ENCODE data around the gene SLC12A6.
"Not testable (repeated sequence)": the region's sequence is repeated elsewhere in the genome, so short reads cannot be mapped to it uniquely, and the experiment has no call there.

SLC12A6 gene

DNA sequence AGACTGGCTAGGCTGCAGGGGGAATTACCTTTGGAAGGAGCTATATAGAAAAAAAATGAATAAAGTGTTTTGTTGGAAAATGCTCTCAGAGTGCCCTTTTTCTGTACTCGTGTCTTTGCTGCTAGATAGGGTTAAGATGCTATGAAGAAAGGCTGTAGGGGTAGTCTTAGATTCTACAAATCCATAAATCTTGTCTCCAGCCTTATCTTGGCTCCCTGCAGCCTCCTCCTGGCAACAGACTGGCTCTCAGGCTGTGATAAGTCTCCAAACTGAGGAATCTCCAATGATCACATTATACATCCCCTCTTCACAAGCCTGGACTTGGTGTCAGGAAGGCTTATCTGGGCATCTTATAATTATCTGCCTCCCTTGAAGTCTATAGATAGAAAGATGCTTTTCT, 20.1 kb upstream of the SLC12A6 start:
- DNase-seq (ENCODE audit: low spot score), result no peak

DNA sequence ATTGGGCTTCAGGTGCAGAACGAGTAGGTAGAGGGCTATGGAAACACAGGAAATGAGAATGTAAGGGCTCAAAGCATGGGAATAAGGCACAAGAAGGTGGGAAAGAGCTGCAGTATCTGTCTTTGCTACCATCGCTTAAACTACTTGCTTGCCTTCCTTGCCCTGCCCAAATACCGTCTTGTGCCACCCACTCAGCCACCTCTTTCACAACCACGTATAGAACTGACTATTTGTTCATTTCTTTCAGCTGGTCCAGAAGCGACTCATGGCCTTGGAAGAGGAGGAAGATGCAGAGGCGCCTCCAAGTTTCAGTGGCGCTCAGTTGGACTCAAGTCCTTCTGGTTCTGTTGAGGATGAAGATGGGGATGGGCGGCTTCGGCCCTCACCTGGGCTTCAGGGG, 17.7 kb upstream of the SLC12A6 start:
- no peak for DNase-seq (ENCODE audit: low spot score)

DNA sequence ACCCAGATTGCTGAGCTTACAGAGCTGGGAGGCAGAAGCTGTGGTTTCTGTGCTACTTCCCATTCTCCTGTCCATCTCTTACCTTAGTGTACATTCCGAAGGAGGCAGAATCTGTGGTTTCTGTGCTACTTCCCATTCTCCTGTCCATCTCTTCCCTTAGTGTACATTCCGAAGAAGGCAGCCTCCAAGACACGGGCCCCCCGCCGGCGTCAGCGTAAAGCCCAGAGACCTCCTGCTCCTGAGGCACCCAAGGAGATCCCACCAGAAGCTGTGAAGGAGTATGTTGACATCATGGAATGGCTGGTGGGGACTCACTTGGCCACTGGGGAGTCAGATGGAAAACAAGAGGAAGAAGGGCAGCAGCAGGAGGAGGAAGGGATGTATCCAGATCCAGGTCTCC, 16.7 kb upstream of the SLC12A6 start:
- DNase-seq (ENCODE audit: low spot score), result no peak

DNA sequence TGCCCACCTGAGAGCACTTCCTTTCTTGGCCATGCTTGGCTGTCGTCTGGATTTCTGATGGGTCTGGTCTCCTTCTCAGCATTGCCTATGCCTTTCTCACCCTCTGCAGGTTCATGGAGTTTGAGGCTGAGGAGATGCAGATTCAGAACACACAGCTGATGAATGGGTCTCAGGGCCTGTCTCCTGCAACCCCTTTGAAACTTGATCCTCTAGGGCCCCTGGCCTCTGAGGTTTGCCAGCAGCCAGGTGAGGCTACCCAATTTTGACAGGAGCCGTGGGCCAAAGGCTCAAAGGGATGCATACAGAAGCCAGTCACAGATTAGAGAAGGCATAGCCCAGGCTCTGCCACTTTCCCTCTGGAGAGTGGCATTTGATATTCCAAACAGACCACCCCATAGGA, 16.0 kb upstream of the SLC12A6 start:
- DNase-seq (ENCODE audit: low spot score), result no peak

DNA sequence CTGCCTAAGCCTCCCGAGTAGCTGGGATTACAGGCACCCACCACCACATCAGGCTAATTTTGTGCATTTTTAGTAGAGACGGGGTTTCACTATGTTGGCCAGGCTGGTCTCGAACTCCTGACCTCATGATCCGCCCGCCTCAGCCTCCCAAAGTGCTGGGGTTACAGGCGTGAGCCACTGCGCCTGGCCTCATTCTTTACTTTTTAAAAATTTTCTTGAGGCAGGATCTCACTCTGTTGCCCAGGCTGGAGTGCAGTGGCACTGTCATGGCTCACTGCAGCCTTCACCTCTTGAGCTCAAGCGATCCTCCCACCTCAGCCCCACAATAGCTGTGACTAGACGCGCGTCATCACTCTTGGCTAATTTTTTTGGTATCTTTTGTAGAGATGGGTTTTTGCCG, 15.4 kb upstream of the SLC12A6 start:
- DNase-seq (ENCODE audit: low spot score), result not testable (repeated sequence)

DNA sequence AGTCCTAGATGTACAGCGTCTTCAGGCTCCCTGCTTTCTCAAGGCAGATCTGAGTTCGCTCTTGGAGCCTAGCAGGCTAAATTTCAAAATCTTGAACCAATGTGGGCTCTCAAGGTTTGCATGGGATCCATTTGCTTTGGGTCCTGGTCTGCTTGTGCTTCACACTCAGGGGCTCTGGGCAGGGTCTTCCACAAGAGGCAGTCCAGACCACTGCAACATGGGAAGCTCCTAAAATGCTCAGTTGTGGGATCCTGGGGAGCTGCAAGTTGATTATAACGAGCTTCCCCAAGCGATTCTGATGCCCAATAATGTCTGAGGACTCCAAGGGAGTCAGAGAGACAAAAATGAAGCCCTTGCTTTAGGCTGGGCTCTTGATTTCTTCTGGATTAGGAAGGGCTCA, 12.2 kb upstream of the SLC12A6 start:
- no peak for DNase-seq (ENCODE audit: low spot score)

DNA sequence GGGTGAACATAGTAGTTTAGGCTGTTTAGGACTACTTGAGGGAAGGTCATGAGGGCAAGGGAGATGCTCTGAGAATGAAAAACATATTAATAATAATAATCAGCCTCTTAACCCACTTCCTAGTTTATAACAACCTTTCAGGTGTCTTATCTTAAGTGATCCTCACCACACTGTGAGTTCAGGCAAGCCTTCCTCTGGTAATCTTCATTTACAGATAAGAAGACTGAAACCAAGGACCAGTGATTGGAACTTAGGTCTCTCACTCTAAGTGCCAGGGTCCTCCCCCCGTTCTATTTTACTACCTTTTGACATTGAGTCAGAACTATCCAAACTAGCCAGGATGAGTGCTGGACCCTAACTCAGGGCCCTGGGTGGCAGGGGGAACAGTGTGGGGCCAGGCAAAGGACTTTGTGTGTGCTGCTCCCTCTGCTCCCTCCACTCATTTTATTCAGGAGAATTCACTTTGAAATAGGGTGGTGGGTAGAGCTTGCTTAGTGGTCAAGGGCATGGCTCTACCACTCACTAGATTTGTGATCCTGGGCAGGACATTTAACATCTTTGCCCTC, 11.2 kb upstream of the SLC12A6 start:
- DNase-seq (ENCODE audit: low spot score), result no peak

DNA sequence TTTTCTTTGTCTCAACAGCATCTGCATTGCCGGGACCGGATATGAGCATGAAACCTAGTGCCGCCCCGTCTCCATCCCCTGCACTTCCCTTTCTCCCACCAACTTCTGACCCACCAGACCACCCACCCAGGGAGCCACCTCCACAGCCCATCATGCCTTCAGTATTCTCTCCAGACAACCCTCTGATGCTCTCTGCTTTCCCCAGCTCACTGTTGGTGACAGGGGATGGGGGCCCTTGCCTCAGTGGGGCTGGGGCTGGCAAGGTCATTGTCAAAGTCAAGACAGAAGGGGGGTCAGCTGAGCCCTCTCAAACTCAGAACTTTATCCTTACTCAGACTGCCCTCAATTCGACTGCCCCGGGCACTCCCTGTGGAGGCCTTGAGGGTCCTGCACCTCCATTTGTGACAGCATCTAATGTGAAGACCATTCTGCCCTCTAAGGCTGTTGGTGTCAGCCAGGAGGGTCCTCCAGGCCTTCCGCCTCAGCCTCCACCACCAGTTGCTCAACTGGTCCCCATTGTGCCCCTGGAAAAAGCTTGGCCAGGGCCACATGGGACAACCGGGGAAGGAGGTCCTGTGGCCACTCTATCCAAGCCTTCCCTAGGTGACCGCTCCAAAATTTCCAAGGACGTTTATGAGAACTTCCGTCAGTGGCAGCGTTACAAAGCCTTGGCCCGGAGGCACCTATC, 10.5 kb upstream of the SLC12A6 start:
- no peak for DNase-seq (ENCODE audit: low spot score)

DNA sequence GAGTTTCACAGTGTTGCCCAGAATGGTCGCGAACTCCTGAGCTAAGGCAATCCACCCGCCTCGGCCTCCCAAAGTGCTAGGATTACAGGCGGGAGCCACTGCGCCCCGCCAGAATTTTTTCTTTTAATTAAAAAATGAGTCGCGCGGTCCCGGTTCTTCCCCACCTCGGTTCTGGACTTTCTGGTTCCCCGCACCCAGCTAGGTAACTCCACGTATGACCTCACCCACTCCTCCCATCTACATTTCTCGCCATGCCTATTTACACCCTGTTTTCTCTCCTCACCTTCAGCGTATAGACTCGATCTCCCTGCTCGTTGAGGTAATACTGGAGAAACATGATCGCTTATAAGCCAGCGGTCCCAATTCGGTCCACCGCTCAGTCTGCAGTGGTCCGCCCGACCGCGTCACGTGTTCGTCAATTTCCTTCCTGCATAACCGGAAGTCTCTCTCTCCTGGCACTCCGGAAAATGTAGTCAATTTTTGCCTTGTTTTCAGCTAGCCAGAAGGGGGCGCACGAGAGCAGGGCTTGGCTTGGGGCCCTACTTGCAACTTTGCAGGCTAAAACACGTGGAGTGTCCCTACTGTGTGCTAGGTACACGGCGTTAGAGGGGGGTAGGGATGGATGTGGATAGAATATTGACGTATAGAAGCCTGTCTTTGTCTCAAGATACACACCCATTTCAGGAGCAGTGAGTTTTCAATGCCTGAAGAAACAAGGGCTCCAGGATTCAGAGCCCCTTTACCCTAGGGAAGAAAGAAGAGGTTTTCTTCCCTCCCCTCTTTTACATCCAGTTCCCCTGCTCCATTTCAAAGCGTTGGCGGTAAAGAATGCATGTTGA, 5.4 kb upstream of the SLC12A6 start, which contains the start of the genes NOP10 and NUTM1:
Gene NOP10 (minus strand): TSS at position 400 of the 839 bp plus-strand sequence. CDS start 63 bp downstream, at position 337.
Gene NUTM1 (plus strand): TSS at position 579 of the 839 bp plus-strand sequence. CDS start 382 bp downstream, outside the sequence.
- peak; percentile 91 for DNase-seq (ENCODE audit: low spot score)

DNA sequence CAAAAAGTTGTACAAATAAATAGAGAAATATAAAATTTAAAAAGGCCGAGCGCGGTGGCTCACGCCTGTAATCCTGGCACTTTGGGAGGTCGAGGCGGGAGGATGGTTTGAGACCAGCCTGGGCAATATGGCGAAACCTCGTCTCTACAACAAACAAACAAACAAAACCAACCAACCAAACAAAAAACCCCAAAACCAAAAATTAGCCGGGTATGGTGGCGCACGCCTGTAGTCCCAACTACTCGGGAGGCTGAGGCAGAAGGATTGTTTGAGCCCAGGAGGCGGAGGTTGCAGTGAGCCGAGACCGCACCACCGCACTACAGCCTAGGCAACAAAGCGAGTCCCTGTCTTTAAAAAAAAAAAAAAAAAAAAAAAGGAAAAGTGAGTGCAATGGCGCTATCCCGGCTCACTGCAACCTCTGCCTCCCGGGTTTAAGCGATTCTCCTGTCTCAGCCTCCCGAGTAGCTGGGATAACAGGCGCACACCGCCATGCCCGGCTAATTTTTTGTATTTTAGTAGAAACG, 4.7 kb upstream of the SLC12A6 start:
- not testable (repeated sequence) for DNase-seq (ENCODE audit: low spot score)

DNA sequence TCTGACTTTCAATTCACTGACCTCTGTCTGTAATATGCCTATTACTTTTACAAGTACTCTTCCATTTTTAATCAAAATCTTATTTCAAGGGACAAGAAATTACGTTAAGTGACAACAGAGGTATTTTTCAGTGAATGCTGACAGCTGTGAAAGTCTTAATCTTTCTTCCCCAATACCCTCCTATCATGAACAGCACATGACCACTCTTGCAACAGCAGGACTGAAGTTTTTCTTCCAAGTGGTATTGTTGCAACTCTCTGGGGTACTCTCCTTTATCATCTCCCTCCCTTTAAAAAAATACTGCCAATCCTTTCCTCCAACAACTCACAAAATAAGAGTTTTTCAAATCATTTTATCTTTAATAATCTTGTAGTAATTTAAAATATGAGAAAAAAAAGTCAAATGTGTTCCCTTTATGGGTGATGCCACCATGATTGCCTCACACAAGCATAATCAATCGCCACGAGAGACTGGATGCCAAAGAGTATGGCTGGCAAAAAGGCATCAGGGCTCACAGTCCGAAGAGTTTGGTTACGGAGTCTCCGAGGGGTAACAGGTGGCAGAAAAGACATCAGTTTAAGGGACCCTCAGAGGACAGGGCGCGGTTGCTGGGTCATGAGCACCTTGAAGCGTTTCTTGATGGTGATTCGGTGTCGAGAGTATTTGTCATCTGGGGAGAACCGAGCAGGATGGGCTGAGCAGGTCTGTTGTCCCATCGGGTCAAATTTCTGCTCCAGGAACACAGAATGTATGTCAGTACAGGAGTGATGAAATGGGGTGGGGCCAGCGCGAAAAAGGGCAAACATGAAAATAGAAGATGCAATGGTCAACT, 4.0 kb upstream of the SLC12A6 start:
- no peak for DNase-seq (ENCODE audit: low spot score)

DNA sequence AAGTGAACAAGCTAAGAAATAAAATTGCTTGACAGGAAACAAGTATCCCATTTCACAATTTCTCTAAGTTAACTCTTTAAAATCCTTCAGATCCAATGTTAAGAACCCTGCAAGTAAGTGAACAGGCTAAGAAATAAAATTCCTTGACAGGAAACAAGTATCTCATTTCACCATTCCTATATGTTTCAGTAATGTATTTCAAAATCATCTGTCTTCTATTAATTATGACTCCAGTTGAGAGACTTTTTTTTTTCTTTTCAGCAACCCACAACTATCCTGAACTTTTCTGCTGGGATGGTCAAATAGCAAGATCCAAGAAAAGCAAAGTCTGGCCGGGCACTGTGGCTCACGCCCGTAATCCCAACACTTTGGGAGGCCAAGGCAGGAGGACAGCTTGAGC, 2.4 kb upstream of the SLC12A6 start:
- DNase-seq (ENCODE audit: low spot score), result no peak

DNA sequence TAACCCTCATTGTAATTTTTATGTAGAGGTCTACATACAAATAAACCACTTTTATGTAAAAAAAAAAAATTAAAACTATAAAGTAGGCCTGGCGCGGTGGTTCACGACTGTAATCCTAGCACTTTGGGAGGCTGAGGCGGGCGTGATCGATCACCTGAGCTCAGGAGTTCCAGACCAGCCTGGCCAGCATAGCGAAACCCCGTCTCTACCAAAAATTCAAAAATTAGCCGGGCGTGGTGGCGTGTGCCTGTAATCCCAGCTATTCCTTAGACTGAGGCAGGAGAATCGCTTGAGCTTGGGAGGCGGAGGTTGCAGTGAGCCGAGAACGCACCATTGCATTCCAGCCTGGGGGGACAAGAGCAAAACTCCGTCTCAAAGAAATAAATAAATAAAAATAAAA, 766 bp upstream of the SLC12A6 start:
- no peak for DNase-seq (ENCODE audit: low spot score)

DNA sequence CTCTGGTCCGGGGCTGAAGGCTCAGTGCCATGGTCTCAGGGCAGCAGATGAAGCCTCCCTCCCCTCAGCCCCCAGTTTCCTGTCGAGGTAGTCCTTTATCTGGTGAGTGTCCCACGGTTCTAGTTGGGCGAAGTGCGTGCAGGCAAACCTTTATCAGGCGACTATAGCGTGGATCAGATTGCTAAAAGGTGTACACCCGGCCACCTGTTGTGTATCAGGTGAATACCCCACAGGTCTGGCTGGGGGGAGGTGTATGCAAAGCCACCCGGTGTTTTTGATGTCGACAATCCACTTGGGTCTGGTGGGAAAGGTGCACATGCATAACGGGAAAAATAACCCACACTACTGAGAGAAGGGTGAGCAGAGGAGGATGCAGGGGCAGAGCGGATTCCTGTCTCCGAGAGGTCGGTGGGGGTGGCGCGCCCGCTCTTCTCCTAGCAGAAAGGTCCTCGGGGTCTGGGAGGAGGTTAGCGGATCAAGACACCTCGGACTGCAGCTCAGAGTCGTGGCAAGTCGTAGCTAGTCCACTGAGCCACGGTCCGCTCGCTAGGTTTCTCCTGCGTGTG, 507 bp downstream of the SLC12A6 start:
- peak; percentile 30 for DNase-seq (ENCODE audit: low spot score)

DNA sequence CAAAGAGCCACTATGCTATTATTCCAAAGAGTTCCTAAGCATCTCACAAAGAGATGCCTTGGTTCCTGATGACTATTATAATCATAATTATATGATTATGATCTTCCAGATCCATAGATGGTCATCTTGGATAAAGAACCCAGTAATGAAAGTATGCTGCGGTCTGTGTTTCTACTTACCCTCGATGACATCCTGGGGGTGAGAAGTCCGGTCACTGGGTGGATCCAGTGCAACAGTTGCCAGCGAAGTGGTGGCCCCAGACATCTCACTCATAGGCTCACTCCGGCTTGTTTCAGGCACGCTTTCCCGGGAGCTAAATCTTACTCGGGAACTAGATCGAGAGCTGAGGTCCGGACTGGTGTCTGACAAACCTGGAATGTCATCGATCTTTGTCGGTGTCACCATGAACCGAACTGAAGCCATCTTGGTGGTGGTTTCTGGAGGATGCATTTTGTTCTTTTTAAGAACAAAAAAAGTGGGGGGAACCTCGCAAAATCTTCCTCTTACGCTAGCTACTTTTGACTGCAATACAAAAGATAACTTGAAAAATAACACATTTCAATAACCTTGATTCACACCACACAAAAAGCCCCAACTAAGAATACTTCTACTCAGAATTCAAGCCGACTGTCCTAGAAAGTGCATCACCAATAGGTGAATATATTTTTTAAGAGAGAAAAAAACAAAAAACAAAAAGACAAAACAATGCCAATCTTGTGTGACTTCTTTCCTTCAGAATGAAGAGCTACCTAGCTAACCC, 1.2 kb downstream of the SLC12A6 start:
- no peak for DNase-seq (ENCODE audit: low spot score)

DNA sequence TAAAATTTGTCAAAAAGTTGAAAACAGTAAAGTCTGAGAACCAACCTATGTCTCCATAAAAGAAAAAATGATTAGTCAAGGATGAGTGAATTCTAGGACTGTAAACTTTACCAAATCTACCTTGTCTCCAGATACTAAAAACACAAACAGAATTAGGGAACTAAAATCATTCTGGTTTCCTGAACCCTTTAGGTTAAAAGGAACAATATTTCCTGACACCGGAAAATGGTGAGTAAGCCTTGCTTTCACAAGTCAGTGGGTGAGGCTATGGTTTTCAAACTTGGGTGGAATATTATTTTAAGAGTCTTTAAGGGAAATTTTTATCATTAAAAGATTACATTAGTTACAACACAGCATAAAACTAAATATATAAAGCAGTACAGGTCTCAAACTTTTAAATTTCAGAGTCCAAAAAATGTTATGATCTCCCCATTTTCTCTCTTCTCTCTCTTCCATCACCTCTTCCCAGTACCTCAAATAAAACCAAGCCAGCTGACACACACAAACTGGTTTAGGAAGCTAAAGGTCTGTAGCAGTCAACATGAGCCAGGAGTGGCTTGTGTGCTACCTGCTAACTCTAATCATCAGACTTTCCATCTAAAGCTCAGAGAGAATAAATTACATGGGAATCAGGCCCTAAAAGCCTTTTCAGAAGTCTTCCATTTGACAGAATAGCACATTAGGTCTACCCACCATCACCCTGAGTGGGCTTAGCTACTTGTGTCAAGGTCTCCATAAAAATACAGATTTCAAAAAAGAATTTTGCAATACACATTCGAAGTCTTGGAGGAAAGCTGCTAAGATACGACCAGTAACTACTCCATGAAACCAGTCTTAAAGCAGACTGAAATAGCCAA, 2.2 kb downstream of the SLC12A6 start:
- DNase-seq (ENCODE audit: low spot score), result peak; percentile 24

DNA sequence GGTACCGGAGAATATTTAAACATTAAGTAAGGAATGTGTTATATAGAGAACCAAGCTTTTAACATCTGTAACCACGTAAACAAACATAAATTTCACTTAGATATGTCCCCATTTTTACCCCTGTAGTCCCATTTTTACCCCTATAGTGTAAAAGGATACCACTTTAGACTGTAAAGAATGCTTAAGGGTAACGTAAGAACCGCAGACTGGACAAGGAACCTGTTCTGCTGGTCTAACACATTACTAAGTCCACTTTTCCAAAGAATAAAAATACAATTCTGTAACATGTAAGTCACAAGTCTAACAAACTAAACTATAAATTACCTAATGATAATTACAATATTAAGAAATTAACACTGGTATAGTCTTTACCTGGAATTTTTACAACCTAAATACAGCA, 2.9 kb downstream of the SLC12A6 start:
- DNase-seq (ENCODE audit: low spot score), result no peak

DNA sequence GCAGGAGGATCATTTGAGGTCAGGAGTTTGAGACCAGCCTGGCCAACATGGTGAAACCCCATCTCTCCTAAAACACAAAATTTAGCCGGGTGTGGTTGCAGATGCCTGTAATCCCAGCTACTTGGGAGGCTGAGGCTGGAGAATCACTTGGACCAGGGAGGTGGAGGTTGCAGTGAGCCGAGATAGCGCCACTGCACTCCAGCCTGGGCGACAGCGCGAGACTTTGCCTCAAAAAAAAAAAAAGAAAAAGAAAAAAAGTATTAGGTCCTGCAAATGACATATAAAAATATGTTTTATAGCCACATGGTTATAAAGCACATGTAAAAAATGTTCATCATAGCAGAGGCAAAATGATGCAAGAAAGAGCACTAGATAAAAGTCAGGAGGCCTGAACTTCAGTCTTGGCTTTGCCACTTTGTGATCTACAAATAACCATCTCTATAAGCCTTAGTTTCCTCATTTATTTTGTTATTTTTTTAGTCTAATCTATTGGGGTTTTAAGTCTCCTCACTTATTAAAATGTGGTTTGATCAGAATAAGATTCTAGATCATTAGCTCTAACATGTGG, 4.9 kb downstream of the SLC12A6 start:
- no peak for DNase-seq (ENCODE audit: low spot score)

DNA sequence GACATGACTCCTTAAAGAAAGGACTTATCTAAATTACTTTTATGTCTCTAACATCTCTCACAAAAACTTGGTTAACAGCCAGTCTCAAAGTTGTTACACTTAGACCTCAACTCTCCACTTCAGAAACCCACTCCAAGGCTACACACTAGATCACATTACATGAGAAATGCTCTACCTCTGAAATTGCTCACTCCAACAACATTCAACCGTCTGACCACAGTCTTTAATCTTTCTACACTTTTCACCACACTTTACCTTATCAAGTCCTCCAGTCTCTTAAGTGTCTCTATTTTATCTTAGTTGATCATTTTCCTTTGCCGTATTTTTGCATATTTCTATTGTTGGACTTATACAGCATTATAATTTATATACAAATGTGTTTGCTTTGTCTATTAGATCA, 5.8 kb downstream of the SLC12A6 start:
- DNase-seq (ENCODE audit: low spot score), result no peak
